Fibroblast of lung (primary cell): ENCODE results near the gene CENPU. TPM values are rescaled to one million over a fixed set of nuclear protein-coding genes. Genes with fewer than 3 reads are reported as not detected.

Experiments used
- DNase-seq, 2 donors: peaks; one replicate each; pipeline versions ENCODE4 v3.0.0 to v3.0.0-alpha.2; 2010; ENCODE audit warnings: low read depth in 2 of 2
- H2AFZ ChIP-seq: 2 replicates; pipeline ENCODE4 v1.5.1; 2012; ENCODE audit warnings: low read length, control low read depth, inconsistent platforms
- H3K27ac ChIP-seq: 2 replicates; pipeline ENCODE4 v1.5.1; 2011; ENCODE audit warnings: low read length, control low read depth; ENCODE audit not compliant: insufficient read depth
- H3K27me3 ChIP-seq: 2 replicates; pipeline ENCODE4 v1.5.1; 2011; ENCODE audit warnings: mild to moderate bottlenecking, low read length; ENCODE audit not compliant: control insufficient read depth, insufficient read depth
- H3K36me3 ChIP-seq: 2 replicates; pipeline ENCODE4 v1.5.1; 2011; ENCODE audit warnings: low read length; ENCODE audit not compliant: control insufficient read depth, insufficient read depth
- H3K4me1 ChIP-seq: 2 replicates; pipeline ENCODE4 v1.5.1; 2011; ENCODE audit warnings: low read length; ENCODE audit not compliant: control insufficient read depth, insufficient read depth; ENCODE audit errors: extremely low read depth
- H3K4me2 ChIP-seq: 2 replicates; pipeline ENCODE4 v1.5.1; 2011; ENCODE audit warnings: low read length, control low read depth; ENCODE audit not compliant: insufficient read depth; ENCODE audit errors: extremely low read depth
- H3K4me3 ChIP-seq, 4 experiments: fragments of 200-600 bp in 1 of 4; sonication (generic) in 1 of 4; replicated peaks in 1 of 4; 2 replicates each; pipeline ENCODE4 v1.5.1; 2011 to 2016; ENCODE audit warnings: low read length in 4 of 4, low read depth in 3 of 4, mild to moderate bottlenecking in 3 of 4, control low read depth in 2 of 4, inconsistent platforms in 1 of 4, mixed read lengths in 1 of 4; ENCODE audit not compliant: insufficient read depth in 1 of 4; ENCODE audit errors: control extremely low read depth in 1 of 4
- H3K79me2 ChIP-seq: 2 replicates; pipeline ENCODE4 v1.5.1; 2012; ENCODE audit warnings: mild to moderate bottlenecking, low read length, inconsistent platforms; ENCODE audit not compliant: control insufficient read depth, insufficient read depth
- H3K9ac ChIP-seq: 2 replicates; pipeline ENCODE4 v1.5.1; 2011; ENCODE audit warnings: mild to moderate bottlenecking, low read length, control low read depth; ENCODE audit not compliant: insufficient read depth
- H3K9me3 ChIP-seq: 2 replicates; pipeline ENCODE4 v1.5.1; 2012; ENCODE audit warnings: low read depth, low read length; ENCODE audit not compliant: control insufficient read depth, insufficient read depth
- H4K20me1 ChIP-seq: 2 replicates; pipeline ENCODE4 v1.5.1; 2011; ENCODE audit warnings: low read length; ENCODE audit not compliant: control insufficient read depth, insufficient read depth; ENCODE audit errors: extremely low read depth
- CTCF ChIP-seq, 2 donors: IDR thresholded peaks in 1 of 2; conservative IDR thresholded peaks in 1 of 2; 1 replicate in 1 of 2; 2 replicates in 1 of 2; pipeline ENCODE4 v1.5.1; 2011 to 2012; ENCODE audit warnings: low read length in 2 of 2, control low read depth in 1 of 2, inconsistent platforms in 1 of 2, low read depth in 1 of 2, mild to moderate bottlenecking in 1 of 2
- EZH2 ChIP-seq: IDR thresholded peaks from 2 replicates; pipeline ENCODE4 v1.5.1; 2012; ENCODE audit warnings: low read length, control low read depth, mild to moderate bottlenecking; ENCODE audit errors: missing control alignments
- polyA plus RNA-seq, 2 donors: library from polyadenylated mRNA; depleted of rRNA in 1 of 2; stranded (reverse) in 1 of 2; unstranded in 1 of 2; fragments of >200 nt; gene quantifications; 2 replicates each; pipeline ENCODE4 v1.2.1, GENCODE V29; 2011 to 2012; ENCODE audit warnings: missing spikeins in 1 of 2
- total RNA-seq: library from RNA; depleted of rRNA; stranded (reverse); fragments of >200 nt; gene quantifications from 2 replicates; pipeline ENCODE4 v1.2.1, GENCODE V29; 2014

Gene CENPU
- total and polyA plus RNA-seq, 2 donors (not counting 1 experiment from before 2014, with no cell fraction given): 6.4 to 15.5 TPM

GRCh38 chr4:184721254-184721653 is 12.6 kb downstream of the CENPU start:
- Histone ChIP-seq H3K9ac (no peak overlapping the region), H3K27me3 (no peaks in the 10 kb centered on the region), H3K4me1 (no peaks in the 10 kb centered on the region), H3K4me2 (no peak overlapping the region), H3K36me3 (no peaks in the 10 kb centered on the region), H2AFZ (no peak overlapping the region), H3K9me3 (no peaks in the 10 kb centered on the region), H3K27ac (no peak overlapping the region), H3K79me2 (no peaks in the 10 kb centered on the region), H3K4me3 (no peak overlapping the region), H4K20me1 (no peaks in the 10 kb centered on the region)
- no peak for TF ChIP-seq CTCF (conservative IDR thresholded peaks at IDR 0.05 in 1 of 2, IDR thresholded peaks at IDR 0.05 in 1 of 2; ENCODE audit: low read depth in 1 of 2, low read length in 2 of 2)
- TF ChIP-seq EZH2: no peak
- DNase-seq: no peak

DNA sequence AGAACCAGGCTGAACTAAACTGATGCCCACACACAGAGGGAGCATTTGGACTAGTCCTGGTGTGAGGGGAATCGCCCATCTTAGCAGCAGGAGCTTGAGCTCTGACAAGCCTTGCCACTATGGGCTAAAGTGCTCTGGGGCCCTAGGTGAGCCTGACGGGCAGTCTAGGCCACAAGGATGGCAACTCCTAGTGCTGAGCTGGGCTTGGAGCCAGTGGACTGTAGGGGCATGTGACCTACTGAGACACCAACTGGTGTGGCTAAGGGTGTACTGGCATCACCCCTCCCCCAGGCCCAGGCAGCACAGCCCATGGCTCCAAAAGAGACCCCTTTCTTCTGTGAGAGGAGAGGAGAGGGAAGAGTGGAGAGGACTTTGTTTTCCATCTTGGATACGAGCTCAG is 14.5 kb downstream of the CENPU start:
- peak overlapping the region; percentile 22 for H2AFZ ChIP-seq
- no peaks in the 10 kb centered on the region for H4K20me1 ChIP-seq
- H3K9ac ChIP-seq: no peak overlapping the region
- TF ChIP-seq CTCF (conservative IDR thresholded peaks at IDR 0.05 in 1 of 2, IDR thresholded peaks at IDR 0.05 in 1 of 2; ENCODE audit: low read depth in 1 of 2, low read length in 2 of 2): no peak
- no peak for TF ChIP-seq EZH2
- no peaks in the 10 kb centered on the region for H3K4me1 ChIP-seq
- no peak overlapping the region for H3K27ac ChIP-seq
- H3K36me3 ChIP-seq: no peaks in the 10 kb centered on the region
- no peak for DNase-seq
- no peaks in the 10 kb centered on the region for H3K27me3 ChIP-seq
- H3K9me3 ChIP-seq: no peaks in the 10 kb centered on the region
- no peak overlapping the region for H3K4me2 ChIP-seq
- no peak overlapping the region for H3K4me3 ChIP-seq
- H3K79me2 ChIP-seq: no peaks in the 10 kb centered on the region

DNA sequence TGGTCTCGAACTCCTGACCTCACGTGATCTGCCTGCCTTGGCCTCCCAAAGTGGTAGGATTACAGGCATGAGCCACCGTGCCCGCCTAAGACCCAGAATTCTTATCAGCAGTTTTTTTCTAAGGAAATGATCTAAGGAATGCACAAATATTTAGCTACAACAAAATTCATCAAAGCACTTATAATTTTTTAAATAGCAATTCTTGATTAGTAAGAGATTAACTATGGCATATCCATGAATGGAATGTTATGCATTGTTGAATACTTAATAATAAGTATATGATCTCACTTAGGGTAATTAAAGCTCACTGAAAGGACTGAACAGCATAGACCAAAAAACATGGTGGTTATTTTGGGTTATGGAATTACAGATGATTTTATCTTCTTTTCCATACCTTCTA is 18.4 kb downstream of the CENPU start:
- H3K4me1 ChIP-seq: no peaks in the 10 kb centered on the region
- H3K4me2 ChIP-seq: no peak overlapping the region
- H3K27me3 ChIP-seq: no peaks in the 10 kb centered on the region
- no peak for TF ChIP-seq CTCF (conservative IDR thresholded peaks at IDR 0.05 in 1 of 2, IDR thresholded peaks at IDR 0.05 in 1 of 2; ENCODE audit: low read depth in 1 of 2, low read length in 2 of 2)
- TF ChIP-seq EZH2: no peak
- H3K27ac ChIP-seq: no peak overlapping the region
- H3K79me2 ChIP-seq: no peaks in the 10 kb centered on the region
- no peaks in the 10 kb centered on the region for H3K9me3 ChIP-seq
- no peak overlapping the region for H3K9ac ChIP-seq
- no peaks in the 10 kb centered on the region for H4K20me1 ChIP-seq
- no peak overlapping the region for H2AFZ ChIP-seq
- no peak overlapping the region for H3K4me3 ChIP-seq
- no peak for DNase-seq
- H3K36me3 ChIP-seq: no peaks in the 10 kb centered on the region
